ENCODE data around the gene C2.
"Not testable (repeated sequence)": the region's sequence is repeated elsewhere in the genome, so short reads cannot be mapped to it uniquely, and the experiment has no call there.

The C2 gene

GRCh38 chr6:31958741-31959739 is 31.5 kb downstream of the C2 start, which contains the start of the genes NELFE and SKIC2:
NELFE (minus strand) TSS chr6:31958971; CDS start chr6:31958446, 525 bp downstream.
SKIC2 (plus strand) TSS chr6:31959175; CDS start chr6:31959193, 18 bp downstream.
- peak; percentile 97 for DNase-seq

- DNase-seq = no peak
Observed at GRCh38 chr6:31961616-31962015, 34.1 kb downstream of the C2 start.

GRCh38 chr6:31963921-31964320 is 36.4 kb downstream of the C2 start:
- DNase-seq = no peak

- no peak for DNase-seq
Observed at GRCh38 chr6:31965700-31966099, 38.2 kb downstream of the C2 start.

GRCh38 chr6:31966506-31966905 is 39.0 kb downstream of the C2 start:
- no peak for DNase-seq

- DNase-seq = no peak
Observed at GRCh38 chr6:31966997-31967925, 39.7 kb downstream of the C2 start.

GRCh38 chr6:31967926-31968320 is 40.4 kb downstream of the C2 start:
- no peak for DNase-seq

GRCh38 chr6:31968326-31968725 is 40.8 kb downstream of the C2 start:
- DNase-seq = no peak

- DNase-seq = no peak
Observed at GRCh38 chr6:31968791-31969711, 41.5 kb downstream of the C2 start.

GRCh38 chr6:31969712-31970603 is 42.4 kb downstream of the C2 start:
- DNase-seq = no peak

GRCh38 chr6:31970604-31971271 is 43.2 kb downstream of the C2 start:
- DNase-seq = no peak

GRCh38 chr6:31971279-31971992 is 43.9 kb downstream of the C2 start:
- no peak for DNase-seq

GRCh38 chr6:31971993-31972708 is 44.6 kb downstream of the C2 start, which contains the start of gene DXO:
DXO (minus strand) TSS chr6:31972138; CDS start chr6:31971675, 463 bp downstream.
- DNase-seq = peak; percentile 97 to 98

- DNase-seq = no peak
Observed at GRCh38 chr6:31972709-31973350, 45.3 kb downstream of the C2 start.

GRCh38 chr6:31976065-31976464 is 48.5 kb downstream of the C2 start:
- DNase-seq = not testable (repeated sequence)

- DNase-seq = no peak
Observed at GRCh38 chr6:31977816-31978431, 50.4 kb downstream of the C2 start.

- no peak for DNase-seq
Observed at GRCh38 chr6:31978831-31979230, 51.3 kb downstream of the C2 start.
